ENCODE data around the gene TRIM2.

TRIM2 gene

DNA sequence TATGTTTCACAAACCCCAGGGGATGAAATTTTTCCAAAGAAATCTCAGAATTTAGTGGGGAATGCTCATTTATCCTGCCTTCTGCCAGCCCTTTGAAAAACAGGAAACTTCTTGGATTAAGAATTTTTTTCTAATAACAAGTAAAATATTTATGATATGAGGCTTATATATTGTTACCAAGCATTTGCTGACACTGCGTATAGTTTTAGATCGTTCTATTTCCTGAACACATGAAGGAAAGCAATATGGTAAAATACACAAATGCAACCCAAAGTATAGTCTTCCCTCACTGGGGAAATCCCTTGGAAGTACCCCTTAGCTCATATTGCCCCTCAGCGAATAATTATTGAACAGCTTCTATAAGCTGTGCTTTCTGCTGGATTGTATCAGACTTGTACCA is 85.9 kb downstream of the TRIM2 start:
- no peak for DNase-seq

- DNase-seq, result no peak
Observed at GRCh38 chr4:153291562-153291961, 87.3 kb downstream of the TRIM2 start.

- no peak for DNase-seq
Observed at GRCh38 chr4:153292897-153293741, 88.9 kb downstream of the TRIM2 start.

DNA sequence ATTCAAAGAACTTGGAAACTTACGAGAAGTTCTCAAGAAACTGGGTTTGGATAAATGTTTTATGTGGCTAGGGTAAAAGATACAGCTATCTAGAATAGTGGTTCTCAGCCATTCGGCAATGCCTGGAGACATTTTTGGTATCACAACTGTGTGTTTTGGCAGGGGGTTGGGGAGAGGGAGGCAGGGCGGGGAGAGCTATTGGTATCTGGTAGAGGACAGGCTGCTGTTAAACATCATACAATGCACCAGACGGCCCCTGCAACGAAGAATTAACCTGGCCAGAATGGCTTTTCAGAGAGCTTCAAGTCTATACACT is 89.5 kb downstream of the TRIM2 start:
- DNase-seq, result no peak

DNA sequence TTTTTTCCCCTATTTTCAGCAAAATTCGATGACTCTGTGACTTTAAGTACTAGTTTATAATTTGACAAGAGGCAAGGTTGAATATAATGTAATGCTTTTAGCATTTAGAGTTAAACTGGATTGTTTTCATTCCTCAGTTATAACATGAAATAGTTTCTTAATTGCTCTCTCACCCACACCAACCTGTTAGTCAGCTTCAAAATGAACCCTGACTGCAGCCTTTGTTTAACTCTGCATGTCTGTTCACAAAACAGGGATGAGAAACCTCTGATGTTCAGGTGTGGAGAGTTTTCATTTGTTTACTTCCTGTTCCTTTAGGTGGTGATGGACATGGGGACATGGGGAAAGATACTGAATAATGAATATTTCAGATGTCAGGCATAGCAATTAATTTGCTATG is 90.4 kb downstream of the TRIM2 start:
- DNase-seq, result no peak

GRCh38 chr4:153295131-153295755 is 91.0 kb downstream of the TRIM2 start:
- DNase-seq, result no peak

- DNase-seq, result no peak
Observed at GRCh38 chr4:153296040-153296823, 92.0 kb downstream of the TRIM2 start.

- no peak for DNase-seq
Observed at GRCh38 chr4:153297116-153297515, 92.9 kb downstream of the TRIM2 start.

- DNase-seq, result no peak
Observed at GRCh38 chr4:153310793-153311192, 106.5 kb downstream of the TRIM2 start.

DNA sequence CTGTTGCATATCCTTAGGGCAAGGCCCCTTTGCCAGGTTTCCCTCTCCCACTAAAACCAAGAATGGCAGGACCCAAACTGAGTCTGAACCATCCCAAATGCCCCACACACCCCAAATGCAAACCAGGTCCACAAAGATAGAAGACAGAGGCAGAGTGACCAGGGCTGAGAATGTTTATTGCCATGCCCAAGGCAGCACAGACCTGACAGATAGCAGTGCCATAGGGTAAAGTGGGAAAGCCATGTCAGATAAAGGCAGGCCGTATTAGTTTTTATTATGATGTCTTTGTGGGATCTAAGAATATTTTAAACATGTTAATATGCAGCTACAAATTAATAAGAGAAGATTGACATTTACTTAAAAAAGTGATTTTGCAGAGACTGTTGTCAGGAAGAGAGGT is 110.7 kb downstream of the TRIM2 start:
- DNase-seq, result no peak

DNA sequence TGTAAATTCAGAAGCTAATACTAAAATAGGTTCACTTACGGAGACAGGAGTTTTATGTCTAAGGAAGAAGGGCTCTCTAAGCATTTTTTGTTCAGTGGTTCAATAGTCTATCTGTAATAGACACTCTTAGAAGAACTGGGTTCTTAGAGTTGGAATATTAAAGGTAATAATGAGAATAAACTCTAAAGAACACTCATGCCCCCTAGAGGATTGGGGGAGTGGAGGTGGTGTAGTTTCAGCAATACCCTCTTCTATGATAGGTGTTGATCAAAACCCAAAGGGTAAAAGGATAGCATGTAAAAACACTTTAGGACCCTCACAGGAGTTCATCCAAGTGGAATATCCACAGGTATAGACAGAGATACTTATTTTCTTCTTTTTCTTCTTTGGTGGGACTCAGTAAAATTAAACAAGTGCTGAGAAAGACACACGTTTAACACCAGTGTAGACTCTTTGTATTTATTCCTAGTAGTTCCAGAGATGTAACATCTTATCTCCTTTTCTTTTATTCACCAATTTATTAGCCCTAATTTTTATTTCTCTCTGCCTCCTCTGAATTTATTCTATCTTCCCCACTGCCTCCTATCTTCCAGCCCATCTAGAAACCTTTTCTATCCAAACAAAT is 114.6 kb downstream of the TRIM2 start:
- DNase-seq, result peak; percentile 10

- no peak for DNase-seq
Observed at GRCh38 chr4:153322791-153323190, 118.5 kb downstream of the TRIM2 start.

DNA sequence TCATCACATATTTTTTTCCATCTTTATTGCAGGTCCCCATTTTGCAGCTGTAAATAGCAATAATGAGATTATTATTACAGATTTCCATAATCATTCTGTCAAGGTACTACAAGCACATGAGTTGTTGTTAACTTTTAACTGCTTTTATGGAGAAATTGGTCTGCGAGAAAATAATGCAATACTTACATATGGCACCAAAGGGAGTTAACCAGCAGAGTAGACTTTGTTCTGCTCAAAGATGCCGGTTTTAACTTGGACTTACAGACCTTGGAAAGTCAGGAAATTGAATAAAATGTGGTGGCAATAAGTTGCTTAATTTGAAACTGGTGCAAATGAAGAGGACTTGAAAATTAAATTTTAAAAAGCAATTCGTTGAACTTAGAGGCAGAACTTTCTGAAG is 119.8 kb downstream of the TRIM2 start:
- no peak for DNase-seq

- no peak for DNase-seq
Observed at GRCh38 chr4:153325558-153325957, 121.3 kb downstream of the TRIM2 start.

DNA sequence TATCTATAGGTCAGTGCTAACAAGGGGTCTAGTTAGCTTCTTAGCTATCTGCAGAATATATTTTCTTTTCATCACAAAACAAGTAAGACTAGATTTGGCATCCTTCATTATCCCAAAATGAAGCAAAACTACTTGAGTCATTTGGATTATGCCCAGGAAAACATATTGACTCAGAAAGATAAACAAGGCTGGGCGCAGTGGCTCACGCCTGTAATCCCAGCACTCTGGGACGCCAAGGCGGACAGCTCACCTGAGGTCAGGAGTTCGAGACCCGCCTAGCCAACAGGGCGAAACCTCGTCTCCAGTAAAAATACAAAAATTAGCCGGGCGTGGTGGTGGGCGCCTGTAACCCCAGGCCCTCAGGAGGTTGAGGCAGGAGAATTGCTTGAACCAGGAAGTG is 122.3 kb downstream of the TRIM2 start:
- no peak for DNase-seq

DNA sequence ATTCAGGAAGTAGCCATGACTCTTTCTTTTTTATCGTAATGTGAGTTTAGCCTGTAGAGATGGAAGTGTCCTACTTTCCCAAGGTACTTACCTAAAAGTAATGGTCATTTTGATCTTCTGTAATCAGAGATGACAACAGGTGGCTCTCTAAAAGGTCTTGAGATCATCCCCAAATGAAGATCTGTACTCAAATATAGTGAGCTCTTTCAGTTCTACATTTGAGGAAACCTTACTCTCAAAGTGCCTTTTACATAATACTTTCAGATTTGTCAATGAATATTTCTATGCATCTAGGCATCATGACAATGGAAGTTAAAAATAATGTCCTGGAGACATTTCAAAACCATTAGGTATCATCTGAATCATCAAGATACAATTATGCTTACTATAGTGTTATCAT is 123.0 kb downstream of the TRIM2 start:
- no peak for DNase-seq

DNA sequence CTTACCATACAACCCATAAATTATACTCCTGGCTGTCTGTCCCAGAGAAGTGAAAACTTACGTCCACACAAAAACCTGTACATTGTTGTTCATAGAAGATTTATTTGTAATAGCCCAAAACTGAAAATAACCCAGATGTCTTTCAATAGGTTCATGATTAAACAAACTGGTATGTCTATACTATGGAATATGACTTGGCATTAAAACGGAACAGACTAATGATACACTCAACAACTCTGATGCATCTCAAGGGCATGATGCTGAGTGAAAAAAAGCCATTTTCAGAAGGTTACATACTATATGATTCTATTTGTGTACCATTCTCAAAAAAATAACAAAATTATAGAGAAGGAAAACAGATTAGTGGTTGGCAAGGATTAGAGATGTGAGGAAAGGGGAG is 128.7 kb downstream of the TRIM2 start:
- DNase-seq, result no peak

- DNase-seq, result no peak
Observed at GRCh38 chr4:153333874-153334273, 129.6 kb downstream of the TRIM2 start.

- no peak for DNase-seq
Observed at GRCh38 chr4:153335665-153336064, 131.4 kb downstream of the TRIM2 start.

DNA sequence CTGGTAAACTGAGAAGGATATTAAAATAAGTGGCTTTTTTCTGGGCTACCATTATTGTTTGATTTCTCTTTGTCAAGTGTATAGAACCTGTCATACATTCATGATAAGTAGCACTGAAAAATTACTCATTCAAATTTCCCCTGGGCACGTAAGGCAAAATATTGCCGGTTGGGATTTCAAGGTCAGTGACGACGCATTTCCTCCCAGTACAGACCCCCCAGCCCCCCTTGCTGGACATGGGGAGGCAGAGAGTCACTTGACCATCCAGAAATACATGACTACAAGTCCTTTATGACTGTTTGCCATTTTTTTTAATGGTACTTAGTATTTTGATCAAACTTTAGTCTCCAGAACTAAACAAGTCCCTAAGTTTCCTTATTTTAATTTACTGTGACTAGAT is 133.4 kb downstream of the TRIM2 start:
- DNase-seq, result no peak

- DNase-seq, result peak; percentile 88
Observed at GRCh38 chr4:153341575-153342090, 137.4 kb downstream of the TRIM2 start.

GRCh38 chr4:153342751-153343552 is 138.7 kb downstream of the TRIM2 start:
- no peak for DNase-seq

Measured in MV-4-11 (cell line).